Activated CD4-positive, alpha-beta memory T cell treated with anti-CD3 and anti-CD28 coated beads for 36 hours (primary cell): ENCODE measurements around the gene SPCS1. TPM values are rescaled to one million over a fixed set of nuclear protein-coding genes. Genes with fewer than 3 reads are reported as not detected.

ENCODE experiments used
- CTCF ChIA-PET: fragments of 350-600 bp; sonication (Branson Sonifier 250); formaldehyde crosslinking; loops from one replicate; lab custom pipeline; 2021; ENCODE audit warnings: antibody characterized with exemption, inconsistent platforms; lab: Charles Lee
- POLR2A ChIA-PET: fragments of 350-600 bp; sonication (Branson Sonifier 250); formaldehyde crosslinking; loops from one replicate; lab custom pipeline; 2021; ENCODE audit warnings: antibody characterized with exemption; lab: Charles Lee
- DNase-seq: peaks from one replicate; pipeline ENCODE4 v3.0.0-alpha.2; 2020
- H3K27ac Mint-ChIP-seq: one replicate; pipeline ENCODE4 v1.8.0; 2021; ENCODE audit warnings: mixed read lengths
- H3K27me3 Mint-ChIP-seq: one replicate; pipeline ENCODE4 v1.8.0; 2021; ENCODE audit warnings: mixed read lengths
- H3K36me3 Mint-ChIP-seq: one replicate; pipeline ENCODE4 v1.8.0; 2021; ENCODE audit warnings: mixed read lengths
- H3K4me1 Mint-ChIP-seq: one replicate; pipeline ENCODE4 v1.8.0; 2021; ENCODE audit warnings: low read depth, mixed read lengths
- H3K4me3 Mint-ChIP-seq: one replicate; pipeline ENCODE4 v1.8.0; 2021; ENCODE audit warnings: mild to moderate bottlenecking, mixed read lengths
- H3K9me3 Mint-ChIP-seq: one replicate; pipeline ENCODE4 v1.8.0; 2021; ENCODE audit warnings: mixed read lengths
- intact Hi-C: fragments of 100-400 bp; cut with micrococcal nuclease; formaldehyde crosslinking; loops from one replicate; pipeline ENCODE4 v1.15.1; 2023
- total RNA-seq, 2 experiments: library from RNA; stranded (reverse); gene quantifications; one replicate each; pipeline ENCODE4 v1.2.3, GENCODE V29; 2021

The SPCS1 gene
- total RNA-seq, 2 experiments from 2014 or later, result 132 TPM

DNA sequence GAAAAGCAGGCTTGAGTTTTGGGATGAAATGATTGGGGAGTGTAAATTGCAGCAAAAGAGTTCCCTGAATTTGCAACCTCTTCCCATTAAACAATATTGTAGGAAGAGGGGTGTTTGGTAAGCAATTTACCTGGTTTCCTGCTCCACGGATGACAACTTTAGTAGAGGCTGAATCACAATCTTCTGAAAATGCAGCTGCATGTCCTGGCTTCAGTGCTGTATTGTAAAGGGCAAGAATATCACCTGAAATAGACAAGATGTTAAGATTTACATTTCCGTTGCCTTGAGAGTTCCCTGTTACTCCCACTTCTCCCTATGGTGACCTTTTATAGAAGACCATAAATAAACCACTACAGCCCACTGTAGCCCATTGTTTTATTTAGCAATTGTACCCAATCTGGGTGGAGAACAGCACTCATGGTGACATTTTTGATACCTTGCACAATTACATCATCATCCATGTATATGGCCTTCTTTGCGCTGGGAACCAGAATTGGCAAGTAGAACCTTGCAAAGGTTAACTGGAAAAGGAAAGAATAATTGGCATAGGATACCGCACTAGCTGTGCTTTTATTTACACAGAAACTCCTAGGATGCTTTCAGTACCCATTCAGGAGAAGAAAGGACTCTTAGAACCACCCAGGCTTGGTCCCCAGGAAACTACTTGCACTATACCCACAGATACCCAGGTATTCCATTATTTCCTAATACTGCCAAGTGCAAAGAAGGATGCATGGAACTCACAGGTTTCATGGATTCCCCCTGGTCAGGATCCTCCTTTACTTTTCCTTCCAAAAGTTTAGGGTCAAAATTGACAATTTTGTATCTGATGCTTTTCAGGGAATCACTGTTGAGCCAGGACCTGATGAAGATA is 9.9 kb upstream of the SPCS1 start:
- Mint-ChIP-seq H3K36me3 (peaks cover 57% of the 10 kb centered on the region), H3K27ac (peak overlapping the region; percentile 51), H3K27me3 (no peaks in the 10 kb centered on the region), H3K4me3 (no peak overlapping the region), H3K4me1 (peaks cover 50% of the 10 kb centered on the region), H3K9me3 (no peaks in the 10 kb centered on the region)
- ChIA-PET CTCF (interaction anchor here (1.5 kb wide), 1 partner anchor 151 kb away, joined by 3 read pairs; no protein-coding TSS in a partner anchor), POLR2A (interaction anchor here (1.6 to 4.1 kb wide), 2 partner anchors 9 to 11 kb away, joined by 3 to 14 read pairs; partner anchors contain the start of genes GLT8D1 and SPCS1)
- no peak for DNase-seq
- intact Hi-C loops, result no loop called here

DNA sequence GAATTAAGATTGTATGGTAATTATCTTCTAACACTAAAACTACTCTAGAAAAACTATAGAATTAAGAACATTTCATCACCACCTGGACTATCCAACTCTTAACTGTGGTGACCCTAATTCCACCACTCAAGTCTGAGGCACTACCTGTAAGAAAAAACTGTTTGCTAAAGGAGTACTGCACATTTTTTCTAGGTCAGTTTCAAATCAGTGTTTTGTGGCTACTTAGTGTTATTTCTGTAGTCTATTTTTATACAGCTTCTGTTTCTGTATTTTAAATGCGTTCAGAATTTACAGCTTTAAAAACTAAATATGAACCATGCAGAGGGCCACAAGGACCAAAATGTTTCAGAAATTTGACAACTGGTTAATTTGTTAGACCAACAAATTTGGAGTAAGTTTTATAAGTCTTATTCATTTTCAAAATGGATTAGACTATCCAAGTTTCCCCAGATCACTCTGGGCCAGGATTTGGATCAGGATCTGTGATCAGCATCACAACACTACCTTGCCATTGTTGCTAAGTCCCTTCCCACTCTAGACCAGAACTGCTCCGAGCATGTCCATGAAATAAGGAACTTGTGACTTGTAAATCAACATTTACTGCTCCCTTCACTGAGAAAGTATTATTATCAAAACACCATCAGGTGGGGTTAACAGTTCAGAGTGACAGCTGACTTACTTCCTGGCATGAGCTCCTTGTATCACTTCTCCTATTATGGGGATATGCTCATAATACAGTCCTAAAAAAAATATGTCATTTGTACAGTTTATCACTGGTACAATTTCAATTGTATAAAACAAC is 8.9 kb upstream of the SPCS1 start:
- ChIA-PET CTCF (no interaction called here), POLR2A (interaction anchor here (1.5 to 4.1 kb wide), 3 partner anchors 8 to 12 kb away, joined by 3 to 14 read pairs (median 4); partner anchors contain the start of genes GLT8D1 and SPCS1)
- Mint-ChIP-seq H3K9me3 (no peaks in the 10 kb centered on the region), H3K27me3 (no peaks in the 10 kb centered on the region), H3K4me3 (no peak overlapping the region), H3K36me3 (peaks cover 49% of the 10 kb centered on the region), H3K4me1 (peaks cover 45% of the 10 kb centered on the region), H3K27ac (peak overlapping the region; percentile 79)
- no peak for DNase-seq
- intact Hi-C loops, result loop anchor here (1.0 kb wide), 1 partner anchor 9 kb away; the partner anchor contains the start of gene SPCS1

- CTCF ChIA-PET, result no interaction called here
These were observed 8.3 kb upstream of the SPCS1 start for GRCh38 chr3:52697632-52697965.

GRCh38 chr3:52703341-52703740 is 2.6 kb upstream of the SPCS1 start:
- no peaks in the 10 kb centered on the region for H3K27me3 Mint-ChIP-seq
- H3K4me1 Mint-ChIP-seq, result peaks cover 25% of the 10 kb centered on the region
- H3K36me3 Mint-ChIP-seq, result peaks cover 10% of the 10 kb centered on the region
- H3K27ac Mint-ChIP-seq, result no peak overlapping the region
- no peak overlapping the region for H3K4me3 Mint-ChIP-seq
- CTCF ChIA-PET, result no interaction called here
- intact Hi-C loops, result no loop called here
- no peak for DNase-seq
- POLR2A ChIA-PET, result no interaction called here
- H3K9me3 Mint-ChIP-seq, result no peaks in the 10 kb centered on the region

More at GRCh38 chr3:52697632-52697965, 8.3 kb upstream of the SPCS1 start:
- H3K4me3 Mint-ChIP-seq, result no peak overlapping the region
- peaks cover 44% of the 10 kb centered on the region for H3K4me1 Mint-ChIP-seq
- H3K27me3 Mint-ChIP-seq, result no peaks in the 10 kb centered on the region
- peaks cover 44% of the 10 kb centered on the region for H3K36me3 Mint-ChIP-seq
- no peak for DNase-seq
- no peaks in the 10 kb centered on the region for H3K9me3 Mint-ChIP-seq
- POLR2A ChIA-PET, result interaction anchor here (1.5 to 4.1 kb wide), 2 partner anchors 8 to 10 kb away, joined by 4 to 14 read pairs; partner anchors contain the start of genes GLT8D1 and SPCS1
- peak overlapping the region; percentile 74 for H3K27ac Mint-ChIP-seq
- intact Hi-C loops, result loop anchor here (1.0 kb wide), 1 partner anchor 9 kb away; the partner anchor contains the start of gene SPCS1

DNA sequence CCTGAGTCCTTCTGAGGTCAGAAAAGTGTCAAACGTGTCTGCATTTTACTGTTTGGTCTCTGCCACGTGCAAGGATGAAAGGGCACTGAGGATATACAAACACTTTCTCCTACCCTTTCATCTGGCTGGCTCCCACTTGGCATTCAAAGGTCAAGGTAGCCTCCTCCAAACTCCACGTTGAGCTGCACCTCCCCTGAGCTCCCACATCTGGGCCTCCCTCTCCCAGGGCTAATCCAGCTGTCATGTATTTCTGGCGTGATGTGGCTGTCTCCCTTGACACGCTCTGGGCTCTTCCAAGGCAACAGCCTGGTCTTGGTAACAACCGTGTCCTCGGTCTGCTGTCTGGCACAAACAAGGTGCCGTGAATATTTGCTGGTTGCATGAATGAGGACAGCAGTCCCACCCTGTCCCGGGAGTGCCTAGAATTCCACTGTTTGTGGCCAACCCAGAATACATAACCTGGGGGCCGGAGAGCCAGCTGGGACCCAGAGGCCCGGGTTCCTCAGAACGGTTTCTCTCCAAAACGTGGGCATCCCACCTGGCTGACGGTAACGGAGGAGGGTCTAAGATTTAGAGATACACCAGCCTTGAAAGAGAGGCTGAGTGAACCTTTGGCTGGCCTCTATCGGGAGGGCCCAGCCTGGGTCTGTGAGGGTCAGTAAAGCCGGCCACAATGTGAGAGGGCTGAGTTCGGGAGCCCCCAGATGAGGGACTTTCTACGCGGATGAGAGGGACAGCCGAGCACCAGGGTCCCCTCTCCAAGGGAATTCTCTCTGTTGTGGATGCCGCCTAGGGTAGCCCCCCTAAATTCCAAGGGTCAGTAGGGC is 1.1 kb upstream of the SPCS1 start:
- POLR2A ChIA-PET, result interaction anchor here (0.6 to 2.5 kb wide), 9 partner anchors 9 to 185 kb away, joined by 3 to 14 read pairs (median 7); partner anchors contain the start of genes GNL3, PBRM1 and UQCC5
- Mint-ChIP-seq H3K9me3 (no peaks in the 10 kb centered on the region), H3K36me3 (peaks cover 12% of the 10 kb centered on the region), H3K4me3 (peak overlapping the region; percentile 96), H3K27ac (peak overlapping the region; percentile 89), H3K27me3 (no peaks in the 10 kb centered on the region), H3K4me1 (peaks cover 25% of the 10 kb centered on the region)
- DNase-seq, result peak; percentile 28
- CTCF ChIA-PET, result no interaction called here
- intact Hi-C loops, result loop anchor here (5.0 kb wide), 2 partner anchors 67 to 248 kb away; partner anchors contain the start of genes NEK4 and NISCH

DNA sequence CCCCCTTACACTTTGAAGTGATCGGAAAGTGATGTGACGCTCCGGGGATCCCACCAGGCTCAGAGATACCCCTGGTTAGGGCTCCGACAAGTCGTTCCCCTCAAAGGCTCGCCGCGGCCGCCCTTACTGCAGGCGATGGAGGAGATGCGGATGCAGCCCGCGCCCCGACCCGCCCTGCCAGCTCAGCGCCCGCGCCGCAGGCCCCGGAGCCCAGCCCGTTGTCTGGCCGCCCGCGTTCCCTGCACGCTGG is 543 bp upstream of the SPCS1 start:
- POLR2A ChIA-PET, result interaction anchor here (0.6 to 2.5 kb wide), 10 partner anchors 9 to 184 kb away, joined by 3 to 14 read pairs (median 6); partner anchors contain the start of genes GNL3, PBRM1 and UQCC5
- no peak for DNase-seq
- peaks cover 25% of the 10 kb centered on the region for H3K4me1 Mint-ChIP-seq
- H3K36me3 Mint-ChIP-seq, result peaks cover 12% of the 10 kb centered on the region
- CTCF ChIA-PET, result no interaction called here
- intact Hi-C loops, result loop anchor here (5.0 kb wide), 2 partner anchors 67 to 248 kb away; partner anchors contain the start of genes NEK4 and NISCH
- peak overlapping the region; percentile 89 for H3K27ac Mint-ChIP-seq
- H3K9me3 Mint-ChIP-seq, result no peaks in the 10 kb centered on the region
- peak overlapping the region; percentile 96 for H3K4me3 Mint-ChIP-seq
- H3K27me3 Mint-ChIP-seq, result no peaks in the 10 kb centered on the region

- Mint-ChIP-seq H3K4me3 (peak overlapping the region; percentile 96), H3K27ac (peak overlapping the region; percentile 67), H3K27me3 (no peaks in the 10 kb centered on the region), H3K36me3 (peaks cover 12% of the 10 kb centered on the region), H3K9me3 (no peaks in the 10 kb centered on the region), H3K4me1 (peaks cover 25% of the 10 kb centered on the region)
- POLR2A ChIA-PET, result no interaction called here
- no peak for DNase-seq
- intact Hi-C loops, result loop anchor here (5.0 kb wide), 2 partner anchors 65 to 250 kb away; partner anchors contain the start of genes NEK4 and NISCH
- CTCF ChIA-PET, result interaction anchor here (0.7 to 0.9 kb wide), 2 partner anchors 16 to 101 kb away, joined by 3 read pairs; no protein-coding TSS in a partner anchor
These were observed 1.7 kb downstream of the SPCS1 start for GRCh38 chr3:52707585-52707984.

- Mint-ChIP-seq H3K36me3 (peaks cover 7% of the 10 kb centered on the region), H3K27me3 (no peaks in the 10 kb centered on the region), H3K4me3 (no peak overlapping the region), H3K9me3 (no peaks in the 10 kb centered on the region), H3K27ac (no peak overlapping the region), H3K4me1 (peaks cover 11% of the 10 kb centered on the region)
- ChIA-PET CTCF (no interaction called here), POLR2A (no interaction called here)
- intact Hi-C loops, result no loop called here
- no peak for DNase-seq
These were observed 4.6 kb downstream of the SPCS1 start for GRCh38 chr3:52710512-52710911.

DNA sequence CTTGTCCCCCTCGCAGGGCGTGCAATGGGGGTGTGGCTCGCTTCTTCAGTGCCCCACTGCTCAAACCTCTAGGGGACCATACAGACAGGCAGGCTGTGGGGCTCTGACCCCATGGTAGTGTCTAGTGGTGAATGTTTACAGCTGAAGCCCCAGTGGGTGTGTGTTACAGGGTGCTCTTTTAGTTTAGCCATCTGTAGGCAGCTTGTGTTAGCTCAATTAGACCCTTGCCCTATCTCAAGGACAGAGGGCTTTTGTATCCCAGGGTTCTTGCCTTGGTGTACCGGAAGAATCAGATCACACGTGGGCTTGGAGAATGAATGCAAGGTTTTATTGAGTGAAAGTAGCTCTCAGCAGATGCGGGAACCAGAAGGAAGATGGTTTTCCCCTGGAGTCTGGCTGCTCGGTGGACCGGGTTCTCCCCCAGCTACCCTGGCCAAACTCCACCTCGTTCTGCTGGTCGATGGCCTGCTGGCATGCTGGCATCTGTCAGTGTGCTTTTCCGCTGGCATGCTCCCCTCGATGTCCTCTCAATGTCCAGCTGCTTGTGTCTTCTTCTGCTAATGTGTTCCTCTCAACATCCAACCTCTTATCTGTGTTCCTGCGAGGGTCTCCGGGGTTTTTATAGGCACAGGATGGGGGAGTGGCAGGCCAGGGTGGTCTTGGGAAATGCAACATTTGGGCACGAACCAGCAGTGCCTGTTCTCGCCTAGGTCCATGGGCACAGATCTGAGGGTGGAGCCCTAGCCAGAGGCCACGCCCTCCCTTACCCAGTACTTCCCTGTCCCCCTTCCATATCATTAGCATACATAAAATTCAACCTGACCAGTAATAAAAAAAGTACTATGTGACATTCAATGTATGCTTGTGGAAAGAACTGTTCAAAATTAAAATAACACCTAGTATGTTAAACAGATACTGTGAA is 6.6 kb downstream of the SPCS1 start:
- CTCF ChIA-PET, result no interaction called here
- H3K36me3 Mint-ChIP-seq, result peaks cover 7% of the 10 kb centered on the region

GRCh38 chr3:52714335-52715302 is 8.7 kb downstream of the SPCS1 start:
- Mint-ChIP-seq H3K36me3 (peaks cover 9% of the 10 kb centered on the region), H3K27ac (no peak overlapping the region), H3K27me3 (no peaks in the 10 kb centered on the region), H3K4me3 (no peak overlapping the region), H3K4me1 (no peaks in the 10 kb centered on the region), H3K9me3 (peaks cover under 1% of the 10 kb centered on the region)
- intact Hi-C loops, result no loop called here
- ChIA-PET POLR2A (no interaction called here), CTCF (no interaction called here)
- DNase-seq, result no peak

More for the DNA sequence above, 6.6 kb downstream of the SPCS1 start:
- intact Hi-C loops, result no loop called here
- Mint-ChIP-seq H3K9me3 (no peaks in the 10 kb centered on the region), H3K27ac (no peak overlapping the region), H3K4me3 (no peak overlapping the region), H3K27me3 (no peaks in the 10 kb centered on the region), H3K4me1 (peaks cover 7% of the 10 kb centered on the region)
- POLR2A ChIA-PET, result no interaction called here
- DNase-seq, result no peak
